Measurements from ENCODE around the gene PRDX3. TPM values are rescaled to one million over a fixed set of nuclear protein-coding genes. Genes with fewer than 3 reads are reported as not detected.

Gene PRDX3
- total RNA-seq, 1 experiment from 2014 or later: 213 TPM

GRCh38 chr10:119177708-119178371 lies 772 bp downstream of the PRDX3 start:
- no peak for TF ChIP-seq CTCF (IDR thresholded peaks at IDR 0.05; ENCODE audit: insufficient read depth in 1 of 2, low read depth in 1 of 2, low read length in 1 of 2, severe bottlenecking in 1 of 2, unreplicated experiment in 1 of 2)
- ChIA-PET CTCF (no interaction called here), POLR2A (no interaction called here)
- H3K9me3 Mint-ChIP-seq (ENCODE audit: unreplicated experiment): no peaks in the 10 kb centered on the region
- H3K4me1 ChIP-seq: peaks cover 12% of the 10 kb centered on the region
- no peak for DNase-seq
- H3K4me3 Mint-ChIP-seq (ENCODE audit: unreplicated experiment): peak overlapping the region; percentile 99
- peaks cover 39% of the 10 kb centered on the region for H3K36me3 Mint-ChIP-seq (ENCODE audit: insufficient read depth, unreplicated experiment)
- no peaks in the 10 kb centered on the region for H3K27me3 Mint-ChIP-seq (ENCODE audit: insufficient read depth, unreplicated experiment)
- H3K9me3 ChIP-seq: no peaks in the 10 kb centered on the region
- intact Hi-C loops (cut with micrococcal nuclease; ENCODE audit: unreplicated experiment): loop anchor here (2.0 kb wide), 1 partner anchor 13 kb away; the partner anchor contains the start of gene SFXN4
- H3K27me3 ChIP-seq (replicated peaks; ENCODE audit: control insufficient read depth, insufficient read depth, low read length): no peaks in the 10 kb centered on the region
- H3K4me1 Mint-ChIP-seq (ENCODE audit: low read depth, unreplicated experiment): peaks cover 7% of the 10 kb centered on the region
- peak overlapping the region; percentile 59 for H3K4me3 ChIP-seq (ENCODE audit: low read depth, low read length)
- H3K27ac Mint-ChIP-seq (ENCODE audit: unreplicated experiment): peak overlapping the region; percentile 99
- BruUV-seq (replicated peaks): no TSS peak
- H3K36me3 ChIP-seq (ENCODE audit: control insufficient read depth, insufficient read depth, low read length): peaks cover 1% of the 10 kb centered on the region; the same call in 1 of the 2 replicates

GRCh38 chr10:119176166-119176565 lies 2.4 kb downstream of the PRDX3 start:
- Mint-ChIP-seq H3K9me3 (ENCODE audit: unreplicated experiment) (no peaks in the 10 kb centered on the region), H3K4me3 (ENCODE audit: unreplicated experiment) (no peak overlapping the region), H3K4me1 (ENCODE audit: low read depth, unreplicated experiment) (peaks cover 7% of the 10 kb centered on the region), H3K27ac (ENCODE audit: unreplicated experiment) (no peak overlapping the region), H3K36me3 (ENCODE audit: insufficient read depth, unreplicated experiment) (peaks cover 55% of the 10 kb centered on the region), H3K27me3 (ENCODE audit: insufficient read depth, unreplicated experiment) (no peaks in the 10 kb centered on the region)
- CTCF ChIA-PET: no interaction called here
- H3K4me1 ChIP-seq: peaks cover 12% of the 10 kb centered on the region
- no peak for TF ChIP-seq CTCF (IDR thresholded peaks at IDR 0.05; ENCODE audit: insufficient read depth in 1 of 2, low read depth in 1 of 2, low read length in 1 of 2, severe bottlenecking in 1 of 2, unreplicated experiment in 1 of 2)
- H3K9me3 ChIP-seq: no peaks in the 10 kb centered on the region
- intact Hi-C loops (cut with micrococcal nuclease; ENCODE audit: unreplicated experiment): no loop called here
- H3K27me3 ChIP-seq (replicated peaks; ENCODE audit: control insufficient read depth, insufficient read depth, low read length): no peaks in the 10 kb centered on the region
- no peak overlapping the region for H3K4me3 ChIP-seq (ENCODE audit: low read depth, low read length)
- POLR2A ChIA-PET: no interaction called here
- BruUV-seq (replicated peaks): TSS peak; percentile 12
- H3K36me3 ChIP-seq (ENCODE audit: control insufficient read depth, insufficient read depth, low read length): peaks cover 6% of the 10 kb centered on the region
- no peak for DNase-seq

GRCh38 chr10:119174109-119174508 lies 4.5 kb downstream of the PRDX3 start:
- H3K9me3 Mint-ChIP-seq (ENCODE audit: unreplicated experiment): no peaks in the 10 kb centered on the region
- no peaks in the 10 kb centered on the region for H3K9me3 ChIP-seq
- peaks cover 7% of the 10 kb centered on the region for H3K4me1 Mint-ChIP-seq (ENCODE audit: low read depth, unreplicated experiment)
- no peak for DNase-seq
- H3K36me3 ChIP-seq (ENCODE audit: control insufficient read depth, insufficient read depth, low read length): peaks cover 6% of the 10 kb centered on the region
- ChIA-PET CTCF (no interaction called here), POLR2A (no interaction called here)
- no TSS peak for BruUV-seq (replicated peaks)
- peaks cover 76% of the 10 kb centered on the region for H3K36me3 Mint-ChIP-seq (ENCODE audit: insufficient read depth, unreplicated experiment)
- no peak overlapping the region for H3K27ac Mint-ChIP-seq (ENCODE audit: unreplicated experiment)
- H3K4me1 ChIP-seq: peaks cover 8% of the 10 kb centered on the region
- no peak overlapping the region for H3K4me3 ChIP-seq (ENCODE audit: low read depth, low read length)
- no peak for TF ChIP-seq CTCF (IDR thresholded peaks at IDR 0.05; ENCODE audit: insufficient read depth in 1 of 2, low read depth in 1 of 2, low read length in 1 of 2, severe bottlenecking in 1 of 2, unreplicated experiment in 1 of 2)
- intact Hi-C loops (cut with micrococcal nuclease; ENCODE audit: unreplicated experiment): no loop called here
- no peaks in the 10 kb centered on the region for H3K27me3 ChIP-seq (replicated peaks; ENCODE audit: control insufficient read depth, insufficient read depth, low read length)
- H3K4me3 Mint-ChIP-seq (ENCODE audit: unreplicated experiment): no peak overlapping the region
- H3K27me3 Mint-ChIP-seq (ENCODE audit: insufficient read depth, unreplicated experiment): no peaks in the 10 kb centered on the region

Data from Caco-2 (cell line).